H9 (cell line): Measurements from ENCODE around the gene HOXC10. TPM values are rescaled to one million over a fixed set of nuclear protein-coding genes. Genes with fewer than 3 reads are reported as not detected.
A peak's percentile ranks its signal among the peaks of the same experiment; 100 is the strongest.

Source experiments
- DNase-seq: peaks from one replicate; pipeline ENCODE4 v3.0.0-alpha.2; 2017
- H2AFZ ChIP-seq: one replicate; pipeline ENCODE4 v1.6.1; 2013; ENCODE audit warnings: mild to moderate bottlenecking, low read length, control low read depth, moderate library complexity
- H2AK5ac ChIP-seq: 2 replicates; pipeline ENCODE4 v1.6.1; 2013; ENCODE audit warnings: low read length, control low read depth, mixed read lengths; ENCODE audit not compliant: insufficient read length
- H2BK120ac ChIP-seq: one replicate; pipeline ENCODE4 v1.6.1; 2013; ENCODE audit warnings: low read depth, mild to moderate bottlenecking, low read length, control low read depth, inconsistent platforms; ENCODE audit not compliant: poor library complexity, severe bottlenecking
- H2BK12ac ChIP-seq: 2 replicates; pipeline ENCODE4 v1.6.1; 2013; ENCODE audit warnings: low read length, control low read depth, mixed read lengths, low read depth; ENCODE audit not compliant: insufficient read length
- H2BK15ac ChIP-seq: 2 replicates; pipeline ENCODE4 v1.6.1; 2013; ENCODE audit warnings: low read depth, low read length, control low read depth
- H2BK20ac ChIP-seq: one replicate; pipeline ENCODE4 v1.6.1; 2013; ENCODE audit warnings: low read depth, mild to moderate bottlenecking, low read length, control low read depth, inconsistent platforms; ENCODE audit not compliant: poor library complexity, severe bottlenecking
- H2BK5ac ChIP-seq: 2 replicates; pipeline ENCODE4 v1.6.1; 2013; ENCODE audit warnings: low read length, control low read depth, mixed read lengths; ENCODE audit not compliant: insufficient read length
- H3K14ac ChIP-seq: 2 replicates; pipeline ENCODE4 v1.6.1; 2013; ENCODE audit warnings: low read length, control low read depth; ENCODE audit not compliant: insufficient read depth
- H3K18ac ChIP-seq: 2 replicates; pipeline ENCODE4 v1.6.1; 2013; ENCODE audit warnings: low read depth, mild to moderate bottlenecking, mixed read lengths, low read length, control low read depth; ENCODE audit not compliant: insufficient read length
- H3K23ac ChIP-seq: 2 replicates; pipeline ENCODE4 v1.6.1; 2013; ENCODE audit warnings: low read length, control low read depth, mixed read lengths, low read depth; ENCODE audit not compliant: insufficient read length
- H3K23me2 ChIP-seq: 2 replicates; pipeline ENCODE4 v1.6.1; 2013; ENCODE audit warnings: low read depth, mild to moderate bottlenecking, mixed read lengths, low read length, control low read depth; ENCODE audit not compliant: insufficient read length, poor library complexity, severe bottlenecking
- H3K27ac ChIP-seq: 2 replicates; pipeline ENCODE4 v1.5.1; 2013; ENCODE audit warnings: low read length, control low read depth, mixed read lengths, low read depth; ENCODE audit not compliant: insufficient read length
- H3K27me3 ChIP-seq: 2 replicates; pipeline ENCODE4 v1.6.1; 2013; ENCODE audit warnings: low read length, control low read depth, inconsistent platforms; ENCODE audit not compliant: insufficient read depth
- H3K4ac ChIP-seq: 2 replicates; pipeline ENCODE4 v1.6.1; 2013; ENCODE audit warnings: low read depth, mild to moderate bottlenecking, control low read depth, inconsistent platforms, low read length, moderate library complexity
- H3K4me1 ChIP-seq: 2 replicates; pipeline ENCODE4 v1.6.1; 2013; ENCODE audit warnings: low read length, control low read depth, inconsistent platforms; ENCODE audit not compliant: insufficient read depth
- H3K4me2 ChIP-seq: 2 replicates; pipeline ENCODE4 v1.6.1; 2013; ENCODE audit warnings: low read length, control low read depth, mixed read lengths; ENCODE audit not compliant: insufficient read length, insufficient read depth
- H3K56ac ChIP-seq: 2 replicates; pipeline ENCODE4 v1.6.1; 2013; ENCODE audit warnings: low read depth, mild to moderate bottlenecking, mixed read lengths, low read length, control low read depth; ENCODE audit not compliant: insufficient read length
- H3K79me1 ChIP-seq: 2 replicates; pipeline ENCODE4 v1.6.1; 2013; ENCODE audit warnings: low read depth, mild to moderate bottlenecking, moderate library complexity, low read length, control low read depth, inconsistent platforms; ENCODE audit not compliant: insufficient read depth, poor library complexity, severe bottlenecking
- H3K79me2 ChIP-seq: 2 replicates; pipeline ENCODE4 v1.6.1; 2013; ENCODE audit warnings: low read length, control low read depth, inconsistent platforms; ENCODE audit not compliant: insufficient read depth
- H3K9ac ChIP-seq: 2 replicates; pipeline ENCODE4 v1.6.1; 2013; ENCODE audit warnings: low read length, control low read depth, mixed read lengths; ENCODE audit not compliant: insufficient read length; ENCODE audit errors: extremely low read depth
- H3K9me3 ChIP-seq: one replicate; pipeline ENCODE4 v1.6.1; 2013; ENCODE audit warnings: low read depth, low read length, inconsistent platforms; ENCODE audit not compliant: control insufficient read depth
- H3T11ph ChIP-seq: one replicate; pipeline ENCODE4 v1.6.1; 2013; ENCODE audit warnings: mild to moderate bottlenecking, low read length, control low read depth, inconsistent platforms
- H4K20me1 ChIP-seq: one replicate; pipeline ENCODE4 v1.6.1; 2013; ENCODE audit not compliant: control insufficient read depth, insufficient read length, insufficient read depth
- H4K5ac ChIP-seq: 2 replicates; pipeline ENCODE4 v1.6.1; 2013; ENCODE audit warnings: low read depth, mild to moderate bottlenecking, mixed read lengths, low read length, control low read depth; ENCODE audit not compliant: insufficient read length
- H4K8ac ChIP-seq: replicated peaks from 2 replicates; pipeline ENCODE4 v1.6.1; 2013; ENCODE audit warnings: low read length, control low read depth, mixed read lengths, low read depth; ENCODE audit not compliant: insufficient read length
- H4K91ac ChIP-seq: 2 replicates; pipeline ENCODE4 v1.6.1; 2013; ENCODE audit warnings: low read depth, mild to moderate bottlenecking, moderate library complexity, mixed read lengths, low read length, control low read depth; ENCODE audit not compliant: insufficient read length
- H3K27ac Mint-ChIP-seq, 3 experiments: 2 replicates in 2 of 3; 3 replicates in 1 of 3; pipeline ENCODE4 v1.8.0; 2020 to 2021; ENCODE audit warnings: mixed read lengths in 3 of 3, mild to moderate bottlenecking in 1 of 3, moderate library complexity in 1 of 3
- H3K27me3 Mint-ChIP-seq: 2 replicates; pipeline ENCODE4 v1.8.0; 2021; ENCODE audit warnings: low read depth, mild to moderate bottlenecking, moderate library complexity, mixed read lengths
- H3K36me3 Mint-ChIP-seq, 3 experiments: 2 replicates in 2 of 3; 3 replicates in 1 of 3; pipeline ENCODE4 v1.8.0; 2020 to 2021; ENCODE audit warnings: low read depth in 3 of 3, mixed read lengths in 3 of 3; ENCODE audit not compliant: insufficient read depth in 1 of 3
- H3K4me1 Mint-ChIP-seq, 2 experiments: 2 replicates each; pipeline ENCODE4 v1.8.0; 2020; ENCODE audit warnings: mixed read lengths in 2 of 2
- H3K4me3 Mint-ChIP-seq, 2 experiments: 2 replicates in 1 of 2; 3 replicates in 1 of 2; pipeline ENCODE4 v1.8.0; 2020 to 2021; ENCODE audit warnings: mild to moderate bottlenecking in 2 of 2, mixed read lengths in 2 of 2, moderate library complexity in 1 of 2
- H3K9me3 Mint-ChIP-seq, 2 experiments: 2 replicates in 1 of 2; 3 replicates in 1 of 2; pipeline ENCODE4 v1.8.0; 2020; ENCODE audit warnings: mild to moderate bottlenecking in 2 of 2, mixed read lengths in 2 of 2, moderate library complexity in 1 of 2
- CTCF ChIP-seq: fragments of 200-600 bp; sonication (generic); conservative IDR thresholded peaks from 3 replicates; pipeline ENCODE4 v1.8.0; 2021; ENCODE audit warnings: antibody characterized with exemption, mild to moderate bottlenecking
- WGBS: extraction: QIAGEN DNeasy Blood & Tissue Kit; methylation state at CpG from one replicate; pipeline ENCODE4 v1.1.7; 2013; ENCODE audit warnings: missing lambda C conversion rate, low lambda C conversion rate, mixed read lengths; ENCODE audit not compliant: insufficient read length; ENCODE audit errors: extremely low coverage; 5-methylcytosine and 5-hydroxymethylcytosine counted together
- total RNA-seq: library from RNA; stranded (reverse); gene quantifications from 2 replicates; pipeline ENCODE4 v1.2.1, GENCODE V29; 2021

The HOXC10 gene
- total RNA-seq, 1 experiment from 2014 or later = not detected

- Mint-ChIP-seq H3K27ac (no peak overlapping the region), H3K27me3 (peaks cover 98% of the 10 kb centered on the region), H3K4me3 (peak overlapping the region; percentile 29 to 67), H3K4me1 (peaks cover 0 to 19% of the 10 kb centered on the region in 2 experiments; a peak in 3 of 4 replicates), H3K9me3 (peaks cover 3 to 6% of the 10 kb centered on the region in 2 experiments), H3K36me3 (no peaks in the 10 kb centered on the region)
- H3K56ac ChIP-seq = no peak overlapping the region
- no peaks in the 10 kb centered on the region for H3K79me2 ChIP-seq
- H3K27me3 ChIP-seq = peaks cover 92% of the 10 kb centered on the region
- no peaks in the 10 kb centered on the region for H3K9me3 ChIP-seq
- H2AFZ ChIP-seq = no peak overlapping the region
- H3T11ph ChIP-seq = no peak overlapping the region
- H2BK15ac ChIP-seq = no peak overlapping the region
- no peaks in the 10 kb centered on the region for H3K23me2 ChIP-seq
- H3K14ac ChIP-seq = no peak overlapping the region
- no peak overlapping the region for H4K8ac ChIP-seq
- no peak overlapping the region for H3K27ac ChIP-seq
- no peak overlapping the region for H3K18ac ChIP-seq
- no peak for TF ChIP-seq CTCF
- H2AK5ac ChIP-seq = no peak overlapping the region
- H3K4ac ChIP-seq = no peak overlapping the region
- H4K20me1 ChIP-seq = no peaks in the 10 kb centered on the region
- H3K9ac ChIP-seq = no peak overlapping the region
- H3K4me2 ChIP-seq = no peak overlapping the region
- H3K4me1 ChIP-seq = no peaks in the 10 kb centered on the region
- H4K5ac ChIP-seq = no peak overlapping the region
- H2BK5ac ChIP-seq = no peak overlapping the region
- no peak overlapping the region for H2BK12ac ChIP-seq
- no peaks in the 10 kb centered on the region for H3K79me1 ChIP-seq
- peak; percentile 65 for DNase-seq
- H3K23ac ChIP-seq = no peak overlapping the region
- H4K91ac ChIP-seq = no peak overlapping the region
- no CpG with 5 or more reads among the region's 91 CpGs for WGBS
- H2BK120ac ChIP-seq = no peak overlapping the region
- H2BK20ac ChIP-seq = no peak overlapping the region
Measured at GRCh38 chr12:53939141-53940108, 45.5 kb upstream of the HOXC10 start.
